Fibroblast of lung (primary cell): ENCODE results near the gene EGF.

Experiments used
- EZH2 ChIP-seq: IDR thresholded peaks from 2 replicates; pipeline ENCODE4 v1.5.1; 2012; ENCODE audit warnings: low read length, control low read depth, mild to moderate bottlenecking; ENCODE audit errors: missing control alignments
- TF ChIP-seq, protein P1 (sequence below), 2 donors: IDR thresholded peaks in 1 of 2; conservative IDR thresholded peaks in 1 of 2; 1 replicate in 1 of 2; 2 replicates in 1 of 2; pipeline ENCODE4 v1.5.1; 2011 to 2012; ENCODE audit warnings: low read length in 2 of 2, control low read depth in 1 of 2, inconsistent platforms in 1 of 2, low read depth in 1 of 2, mild to moderate bottlenecking in 1 of 2

DNA sequence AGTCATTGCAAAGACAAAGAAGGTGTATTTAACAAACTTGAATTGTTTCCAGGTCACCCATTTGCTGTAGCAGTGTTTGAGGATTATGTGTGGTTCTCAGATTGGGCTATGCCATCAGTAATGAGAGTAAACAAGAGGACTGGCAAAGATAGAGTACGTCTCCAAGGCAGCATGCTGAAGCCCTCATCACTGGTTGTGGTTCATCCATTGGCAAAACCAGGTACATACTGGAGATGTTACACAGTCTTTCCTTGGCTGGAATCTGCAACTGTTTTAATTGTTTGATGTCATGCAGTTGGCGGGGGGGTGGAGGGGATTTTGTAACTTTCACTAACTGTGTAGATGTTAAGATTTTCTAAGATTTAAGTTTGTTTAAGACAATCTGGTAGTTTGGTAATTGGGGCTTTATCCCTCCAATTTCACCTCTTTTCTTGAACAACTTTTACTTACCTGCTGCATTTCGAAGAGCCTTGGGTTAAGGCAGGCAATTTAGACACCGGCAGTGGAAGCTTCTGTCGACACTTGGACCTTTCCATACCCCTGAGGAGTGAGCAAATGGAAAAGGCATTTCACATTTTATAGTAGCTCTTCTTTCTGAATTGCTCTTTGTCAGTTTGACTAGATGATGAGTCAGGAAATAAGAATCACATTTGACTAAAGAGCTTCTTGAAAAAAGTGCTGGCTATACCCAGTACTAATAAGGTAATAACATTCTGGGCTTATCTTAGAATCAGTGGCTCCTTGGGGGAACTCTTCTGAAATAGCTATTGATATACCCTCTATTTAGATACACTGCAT lies 67.4 kb downstream of the EGF start:
- TF ChIP-seq, protein P1, sequence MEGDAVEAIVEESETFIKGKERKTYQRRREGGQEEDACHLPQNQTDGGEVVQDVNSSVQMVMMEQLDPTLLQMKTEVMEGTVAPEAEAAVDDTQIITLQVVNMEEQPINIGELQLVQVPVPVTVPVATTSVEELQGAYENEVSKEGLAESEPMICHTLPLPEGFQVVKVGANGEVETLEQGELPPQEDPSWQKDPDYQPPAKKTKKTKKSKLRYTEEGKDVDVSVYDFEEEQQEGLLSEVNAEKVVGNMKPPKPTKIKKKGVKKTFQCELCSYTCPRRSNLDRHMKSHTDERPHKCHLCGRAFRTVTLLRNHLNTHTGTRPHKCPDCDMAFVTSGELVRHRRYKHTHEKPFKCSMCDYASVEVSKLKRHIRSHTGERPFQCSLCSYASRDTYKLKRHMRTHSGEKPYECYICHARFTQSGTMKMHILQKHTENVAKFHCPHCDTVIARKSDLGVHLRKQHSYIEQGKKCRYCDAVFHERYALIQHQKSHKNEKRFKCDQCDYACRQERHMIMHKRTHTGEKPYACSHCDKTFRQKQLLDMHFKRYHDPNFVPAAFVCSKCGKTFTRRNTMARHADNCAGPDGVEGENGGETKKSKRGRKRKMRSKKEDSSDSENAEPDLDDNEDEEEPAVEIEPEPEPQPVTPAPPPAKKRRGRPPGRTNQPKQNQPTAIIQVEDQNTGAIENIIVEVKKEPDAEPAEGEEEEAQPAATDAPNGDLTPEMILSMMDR (conservative IDR thresholded peaks at IDR 0.05 in 1 of 2, IDR thresholded peaks at IDR 0.05 in 1 of 2; ENCODE audit: low read depth in 1 of 2, low read length in 2 of 2), result no peak
- TF ChIP-seq EZH2, result no peak
